NCI-H526 treated with DMSO at 0.1 percent for 48 hours (cell line): ENCODE results near the gene PSMB4.
"Not testable (repeated sequence)": the region's sequence is repeated elsewhere in the genome, so short reads cannot be mapped to it uniquely, and the experiment has no call there.

Experiments used
- DNase-seq: peaks from one replicate; lab custom pipeline; 2025; lab: John Stamatoyannopoulos, UW

PSMB4 gene

GRCh38 chr1:151390221-151391078, 8.9 kb upstream of the PSMB4 start:
- not testable (repeated sequence) for DNase-seq

GRCh38 chr1:151391079-151391563, 8.3 kb upstream of the PSMB4 start:
- DNase-seq: no peak

GRCh38 chr1:151393583-151393982, 5.8 kb upstream of the PSMB4 start:
- no peak for DNase-seq

GRCh38 chr1:151396265-151396664, 3.1 kb upstream of the PSMB4 start:
- not testable (repeated sequence) for DNase-seq

- DNase-seq: no peak
Measured at GRCh38 chr1:151401125-151401788, 1.9 kb downstream of the PSMB4 start.

DNA sequence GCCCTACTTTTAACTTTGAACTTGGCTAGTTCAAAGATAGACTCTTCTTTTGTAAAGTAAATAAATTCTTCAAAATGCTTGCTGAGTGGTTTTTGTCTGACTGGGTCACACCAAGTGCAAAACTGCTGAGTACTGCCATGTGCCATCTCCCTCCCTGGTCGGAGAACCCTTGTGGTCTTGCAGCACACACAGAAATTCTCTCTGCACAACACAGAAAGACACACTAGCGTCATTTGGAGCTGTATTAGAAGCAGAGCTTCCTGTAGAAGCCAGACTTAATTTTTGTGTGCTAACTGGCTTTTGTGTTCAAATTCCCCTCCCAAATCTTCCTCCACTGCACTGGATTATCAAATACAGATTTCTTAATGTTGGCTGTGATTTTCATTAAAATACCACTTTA, 2.5 kb downstream of the PSMB4 start:
- DNase-seq: no peak

DNA sequence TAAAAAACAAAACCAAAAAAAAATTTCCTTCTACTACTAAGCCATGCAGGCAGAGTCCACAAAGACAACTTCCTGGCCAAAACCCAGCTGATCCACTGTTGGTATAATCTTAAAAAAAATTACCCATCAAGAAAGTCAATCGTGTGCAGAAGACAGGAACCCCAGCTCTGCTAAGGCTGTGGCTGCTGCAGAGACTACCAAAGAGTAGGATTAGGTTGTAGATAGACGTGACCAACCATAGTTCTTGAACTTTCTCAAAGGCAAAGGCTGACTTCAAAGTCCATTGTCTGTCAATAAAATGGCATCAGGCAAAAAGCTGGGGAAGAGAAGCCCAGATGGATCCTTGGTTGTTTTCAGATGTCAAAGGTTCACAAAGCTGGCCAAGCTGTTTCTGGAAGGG, 3.4 kb downstream of the PSMB4 start:
- no peak for DNase-seq

GRCh38 chr1:151403612-151404011, 4.2 kb downstream of the PSMB4 start:
- DNase-seq: no peak

GRCh38 chr1:151405187-151405951, 6.0 kb downstream of the PSMB4 start:
- DNase-seq: no peak

DNA sequence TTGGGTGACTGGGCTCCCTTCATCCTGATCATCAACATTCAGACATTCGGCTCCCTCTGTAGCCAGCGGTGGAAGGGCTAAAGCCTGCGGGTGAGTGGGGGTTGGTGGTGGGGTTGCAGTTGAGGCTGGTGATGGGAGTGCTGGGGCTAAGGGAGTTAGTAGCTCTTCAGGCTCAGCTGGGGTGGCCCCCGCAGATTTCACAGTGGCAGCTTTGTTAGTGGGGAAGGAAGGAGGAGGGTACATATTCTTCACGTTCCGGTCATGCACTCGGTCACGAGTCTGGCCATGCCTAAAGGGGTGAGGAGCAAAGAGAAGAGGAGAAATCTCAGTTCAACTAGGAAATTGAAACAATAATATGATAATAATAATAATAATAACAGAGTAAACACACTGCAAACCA, 6.8 kb downstream of the PSMB4 start:
- DNase-seq: no peak

GRCh38 chr1:151407304-151407703, 7.9 kb downstream of the PSMB4 start:
- no peak for DNase-seq

DNA sequence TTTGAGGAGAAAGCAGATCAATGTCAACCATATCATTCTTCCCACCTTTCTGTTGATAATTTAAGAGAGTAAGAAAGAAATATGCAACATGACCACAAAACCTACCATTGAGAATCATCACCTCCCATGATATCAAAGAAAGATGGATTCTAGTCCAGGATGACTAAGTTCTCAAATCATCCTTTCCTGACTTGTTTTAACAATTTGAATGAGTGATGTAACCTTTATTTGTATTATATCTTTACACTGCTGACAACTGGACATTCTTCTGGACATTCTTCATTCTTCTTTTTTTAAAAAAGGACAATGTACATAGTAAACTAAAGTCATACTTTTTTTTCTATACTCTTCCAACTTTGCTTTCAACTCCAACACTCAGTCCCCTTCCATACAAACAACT, 9.5 kb downstream of the PSMB4 start:
- DNase-seq: no peak

DNA sequence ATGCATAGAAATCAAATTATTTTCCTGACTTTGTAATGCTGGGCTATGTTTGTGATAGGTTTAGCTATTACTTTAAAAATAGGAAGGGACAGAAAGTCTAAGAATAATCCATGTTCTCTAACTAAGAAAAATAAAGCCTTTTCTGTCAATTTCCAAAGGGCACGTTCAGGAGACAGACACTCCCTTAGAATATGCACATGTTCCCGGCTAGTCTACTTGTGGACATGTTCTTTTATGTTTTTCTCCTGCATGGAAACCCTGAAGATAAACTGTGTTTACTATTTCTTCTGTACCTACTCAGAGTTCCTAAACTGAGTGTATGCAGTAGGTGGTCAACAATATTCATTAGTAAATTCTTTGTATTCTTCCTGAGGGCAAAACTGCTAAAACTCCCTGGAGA, 12.5 kb downstream of the PSMB4 start:
- no peak for DNase-seq

DNA sequence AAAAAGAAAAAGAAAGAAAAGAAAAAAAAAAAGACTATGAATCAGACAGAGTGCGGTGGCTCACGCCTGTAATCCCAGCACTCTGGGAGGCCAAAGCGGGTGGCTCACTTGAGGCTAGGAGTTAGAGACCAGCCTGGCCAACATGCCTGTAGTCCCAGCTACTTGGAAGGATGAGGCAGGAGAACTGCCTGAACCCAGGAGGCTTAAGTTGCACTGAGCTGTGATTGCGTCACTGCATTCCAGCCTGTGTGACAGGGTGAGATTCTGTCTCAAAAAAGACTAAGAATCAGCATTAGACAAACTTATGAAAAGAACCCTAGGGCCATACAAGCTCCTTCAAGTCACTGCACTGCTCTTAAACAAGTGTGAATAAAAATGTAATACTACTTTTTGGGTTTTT, 16.9 kb downstream of the PSMB4 start:
- no peak for DNase-seq

- no peak for DNase-seq
Measured at GRCh38 chr1:151418081-151418480, 18.7 kb downstream of the PSMB4 start.

DNA sequence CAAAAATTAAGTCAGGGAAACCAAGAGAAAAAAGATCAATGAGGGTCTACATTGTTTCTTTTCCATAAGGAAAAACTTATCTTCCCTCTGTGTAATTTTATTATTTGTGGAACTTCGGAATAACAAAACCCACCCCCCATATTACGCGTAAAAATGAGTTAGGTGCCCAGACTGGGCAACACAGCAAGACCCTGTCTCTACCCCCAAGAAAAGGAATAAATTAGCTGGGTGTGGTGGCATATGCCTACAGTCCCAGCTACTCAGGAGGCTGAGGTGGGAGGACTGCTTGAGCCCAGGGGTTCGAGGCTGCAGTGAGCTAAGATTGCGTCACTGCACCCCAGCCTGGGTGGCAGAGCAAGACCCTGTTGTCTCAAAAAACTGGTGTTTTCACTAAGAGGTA, 20.4 kb downstream of the PSMB4 start:
- no peak for DNase-seq

DNA sequence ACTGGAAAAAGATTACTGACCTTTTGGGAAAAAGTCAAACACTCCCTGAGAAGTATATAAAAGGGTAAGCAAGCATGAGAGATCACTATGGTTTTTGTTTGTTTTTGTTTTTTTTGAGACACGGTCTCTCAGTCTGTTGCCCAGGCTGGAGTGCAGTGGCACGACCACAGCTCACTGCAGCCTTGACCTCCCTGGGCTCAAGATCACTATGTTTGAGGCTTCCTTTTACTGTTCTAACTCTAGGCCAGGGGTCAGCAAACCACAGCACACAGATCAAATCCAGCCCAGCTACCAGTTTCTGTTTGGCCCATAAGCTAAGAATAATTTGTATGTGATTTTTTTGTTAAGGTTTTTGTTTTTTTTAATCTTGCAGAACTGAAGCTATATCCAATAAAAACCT, 25.7 kb downstream of the PSMB4 start:
- no peak for DNase-seq

- DNase-seq: no peak
Measured at GRCh38 chr1:151428068-151428467, 28.7 kb downstream of the PSMB4 start.

DNA sequence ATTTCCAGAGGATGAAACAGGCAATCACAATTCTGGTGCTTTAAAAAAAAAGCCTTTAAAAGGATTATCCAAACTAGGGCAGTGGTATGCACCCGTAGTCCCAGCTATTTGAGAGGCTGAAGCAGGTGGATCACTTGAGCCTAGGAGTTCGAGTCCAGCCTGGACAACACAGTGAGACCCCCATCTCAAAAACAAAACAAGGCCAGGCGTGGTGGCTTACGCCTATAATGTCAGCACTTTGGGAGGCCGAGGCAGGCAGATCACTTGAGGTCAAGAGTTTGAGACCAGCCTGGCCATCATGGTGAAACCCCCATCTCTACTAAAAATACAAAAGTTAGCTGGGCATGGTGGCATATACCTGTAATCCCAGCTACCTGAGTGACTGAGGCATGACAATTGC, 34.5 kb downstream of the PSMB4 start:
- DNase-seq: not testable (repeated sequence)

DNA sequence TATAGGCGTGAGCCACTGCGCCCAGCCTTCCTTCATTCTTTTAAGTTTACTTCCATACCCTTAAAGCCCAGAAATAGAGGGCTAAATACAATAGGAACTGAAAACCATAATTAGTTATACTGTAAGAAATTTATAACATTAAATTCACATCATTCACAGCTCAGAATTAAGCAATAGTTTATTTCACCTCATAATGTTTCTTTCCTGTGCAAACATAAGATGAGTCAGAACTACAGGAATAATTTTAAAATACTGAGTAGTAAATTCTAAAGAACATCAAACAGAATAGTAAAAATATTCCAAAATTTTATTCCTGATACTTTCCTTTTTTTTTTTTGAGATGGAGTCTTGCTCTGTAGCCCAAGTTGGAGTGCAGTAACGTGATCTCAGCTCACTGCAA, 35.8 kb downstream of the PSMB4 start:
- DNase-seq: no peak

- no peak for DNase-seq
Measured at GRCh38 chr1:151436985-151437384, 37.6 kb downstream of the PSMB4 start.

DNA sequence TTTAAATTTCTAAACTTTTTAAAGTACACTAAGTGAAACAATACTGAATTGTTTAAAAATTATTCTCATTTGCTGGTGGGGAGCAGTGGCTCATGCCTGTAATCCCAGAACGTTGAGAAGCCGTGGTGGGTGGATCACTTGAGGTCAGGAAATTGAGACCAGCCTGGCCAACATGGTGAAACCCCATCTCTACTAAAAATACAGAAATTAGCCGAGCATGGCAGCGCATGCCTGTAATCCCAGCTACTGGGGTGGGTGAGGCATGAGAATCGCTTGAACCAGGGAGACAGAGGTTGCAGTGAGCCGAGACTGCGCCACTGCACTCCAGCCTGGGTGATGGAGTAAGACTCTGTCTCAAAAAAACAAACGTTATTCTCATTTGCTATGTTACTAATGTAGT, 38.0 kb downstream of the PSMB4 start:
- not testable (repeated sequence) for DNase-seq
